GM10248 (cell line): ENCODE results near the gene CORO2A.

ENCODE experiments used
- CTCF ChIA-PET: fragments of 300-600 bp; sonication (Branson Sonifier 250); formaldehyde crosslinking; extraction: SDS; loops from one replicate; lab custom pipeline; 2021; ENCODE audit warnings: antibody characterized with exemption; lab: Yijun Ruan, JAX
- POLR2A ChIA-PET: fragments of 350-650 bp; sonication (Branson Sonifier 250); formaldehyde crosslinking; extraction: SDS; loops from one replicate; lab custom pipeline; 2020; ENCODE audit warnings: antibody characterized with exemption; lab: Yijun Ruan, JAX
- DNase-seq: peaks from one replicate; pipeline ENCODE4 v3.0.0; 2012; ENCODE audit errors: extremely low spot score
- TF ChIP-seq, protein P1 (sequence below): IDR thresholded peaks from 2 replicates; pipeline ENCODE4 v1.5.1; 2012; ENCODE audit warnings: mild to moderate bottlenecking, low read depth; ENCODE audit errors: extremely low read depth, missing control alignments, control extremely low read depth

Gene CORO2A

GRCh38 chr9:98222885-98223691, 30.7 kb upstream of the CORO2A start:
- DNase-seq: no peak
- ChIA-PET CTCF (interaction anchor here (0.9 to 1.5 kb wide), 3 partner anchors 11 to 29 kb away, joined by 3 to 5 read pairs (median 3); no protein-coding TSS in a partner anchor), POLR2A (no interaction called here)
- TF ChIP-seq, protein P1, sequence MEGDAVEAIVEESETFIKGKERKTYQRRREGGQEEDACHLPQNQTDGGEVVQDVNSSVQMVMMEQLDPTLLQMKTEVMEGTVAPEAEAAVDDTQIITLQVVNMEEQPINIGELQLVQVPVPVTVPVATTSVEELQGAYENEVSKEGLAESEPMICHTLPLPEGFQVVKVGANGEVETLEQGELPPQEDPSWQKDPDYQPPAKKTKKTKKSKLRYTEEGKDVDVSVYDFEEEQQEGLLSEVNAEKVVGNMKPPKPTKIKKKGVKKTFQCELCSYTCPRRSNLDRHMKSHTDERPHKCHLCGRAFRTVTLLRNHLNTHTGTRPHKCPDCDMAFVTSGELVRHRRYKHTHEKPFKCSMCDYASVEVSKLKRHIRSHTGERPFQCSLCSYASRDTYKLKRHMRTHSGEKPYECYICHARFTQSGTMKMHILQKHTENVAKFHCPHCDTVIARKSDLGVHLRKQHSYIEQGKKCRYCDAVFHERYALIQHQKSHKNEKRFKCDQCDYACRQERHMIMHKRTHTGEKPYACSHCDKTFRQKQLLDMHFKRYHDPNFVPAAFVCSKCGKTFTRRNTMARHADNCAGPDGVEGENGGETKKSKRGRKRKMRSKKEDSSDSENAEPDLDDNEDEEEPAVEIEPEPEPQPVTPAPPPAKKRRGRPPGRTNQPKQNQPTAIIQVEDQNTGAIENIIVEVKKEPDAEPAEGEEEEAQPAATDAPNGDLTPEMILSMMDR: no peak

- DNase-seq: no peak
- ChIA-PET CTCF (interaction anchor here (1.2 to 2.7 kb wide), 3 partner anchors 10 to 20 kb away, joined by 3 to 18 read pairs (median 3); no protein-coding TSS in a partner anchor), POLR2A (interaction anchor here (0.7 kb wide), 1 partner anchor 1639 kb away, joined by 3 read pairs; no protein-coding TSS in a partner anchor)
- TF ChIP-seq, protein P1: no peak
These were observed 28.5 kb upstream of the CORO2A start for GRCh38 chr9:98220911-98221310.

- POLR2A ChIA-PET: no interaction called here
- TF ChIP-seq, protein P1: no peak
- no peak for DNase-seq
- CTCF ChIA-PET: interaction anchor here (1.2 to 2.7 kb wide), 2 partner anchors 14 to 18 kb away, joined by 3 to 18 read pairs; no protein-coding TSS in a partner anchor
These were observed 27.4 kb upstream of the CORO2A start for GRCh38 chr9:98219794-98220370.

GRCh38 chr9:98219364-98219716, 26.9 kb upstream of the CORO2A start:
- TF ChIP-seq, protein P1: no peak
- no peak for DNase-seq
- CTCF ChIA-PET: interaction anchor here (1.2 kb wide), 1 partner anchor 18 kb away, joined by 3 read pairs; no protein-coding TSS in a partner anchor
- POLR2A ChIA-PET: no interaction called here

DNA sequence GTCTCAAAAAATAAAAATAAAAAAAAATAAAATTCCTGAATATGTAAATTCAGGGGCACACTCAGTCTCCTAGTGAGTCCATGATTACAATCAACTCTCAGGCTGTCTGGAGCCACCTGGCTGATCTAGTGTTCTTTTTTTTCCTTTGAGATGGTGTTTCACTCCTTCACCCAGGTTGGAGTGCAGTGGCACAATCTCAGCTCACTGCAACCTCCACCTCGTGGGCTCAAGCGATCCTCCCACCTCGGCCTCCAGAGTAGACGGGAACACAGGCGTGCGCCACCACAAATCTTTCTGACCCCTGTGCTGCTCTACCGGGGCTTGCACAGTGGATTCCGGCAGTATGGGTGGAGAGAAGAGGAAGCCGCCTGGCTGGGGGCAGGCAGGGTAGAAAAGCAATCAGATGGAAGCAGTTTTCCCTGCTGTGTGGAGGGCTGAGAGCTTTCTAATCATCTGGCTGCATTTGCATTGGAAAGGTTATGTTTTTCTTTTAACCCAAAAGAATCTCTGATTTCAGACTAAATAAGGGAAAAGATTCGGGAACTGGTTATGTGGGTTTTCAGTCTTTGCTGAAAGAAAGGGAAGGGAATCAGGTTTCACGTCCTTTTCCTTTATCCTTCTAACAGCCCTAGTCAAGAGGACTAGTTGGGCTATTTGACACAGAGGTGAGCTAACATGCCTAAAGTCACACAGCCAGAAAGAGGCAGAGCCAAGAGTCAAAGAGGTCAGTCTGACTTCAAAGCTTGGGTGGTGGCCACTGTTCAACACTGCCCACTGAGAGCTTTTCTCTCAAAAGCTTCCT, 26.3 kb upstream of the CORO2A start:
- ChIA-PET POLR2A (no interaction called here), CTCF (interaction anchor here (1.2 kb wide), 1 partner anchor 19 kb away, joined by 3 read pairs; no protein-coding TSS in a partner anchor)

More for the DNA sequence above, 26.3 kb upstream of the CORO2A start:
- DNase-seq: no peak
- TF ChIP-seq, protein P1: no peak
